Neuronal stem cell (in vitro differentiated cells): ENCODE data around the gene PPARG.

Source experiments
- DNase-seq: peaks from one replicate; pipeline ENCODE4 v3.0.0-alpha.2; 2013; ENCODE audit warnings: low spot score
- H2AFZ ChIP-seq: one replicate; pipeline ENCODE4 v1.6.1; 2013; ENCODE audit warnings: mild to moderate bottlenecking, low read length, inconsistent platforms
- H2AK5ac ChIP-seq: 2 replicates; pipeline ENCODE4 v1.6.1; 2013; ENCODE audit warnings: low read depth, mild to moderate bottlenecking, inconsistent platforms, low read length, moderate library complexity, mixed read lengths
- H2BK120ac ChIP-seq: 2 replicates; pipeline ENCODE4 v1.6.1; 2013; ENCODE audit warnings: low read depth, mild to moderate bottlenecking, inconsistent platforms, low read length, moderate library complexity, mixed read lengths
- H2BK12ac ChIP-seq: one replicate; pipeline ENCODE4 v1.6.1; 2013; ENCODE audit warnings: low read length, inconsistent platforms
- H2BK15ac ChIP-seq: 2 replicates; pipeline ENCODE4 v1.6.1; 2013; ENCODE audit warnings: mild to moderate bottlenecking, low read length, inconsistent platforms, mixed read lengths
- H2BK5ac ChIP-seq: one replicate; pipeline ENCODE4 v1.6.1; 2013; ENCODE audit warnings: inconsistent platforms, mild to moderate bottlenecking, low read length, moderate library complexity
- H3K14ac ChIP-seq: one replicate; pipeline ENCODE4 v1.6.1; 2013; ENCODE audit warnings: low read length, inconsistent platforms
- H3K18ac ChIP-seq: 2 replicates; pipeline ENCODE4 v1.6.1; 2013; ENCODE audit warnings: low read length, inconsistent platforms
- H3K23ac ChIP-seq: 2 replicates; pipeline ENCODE4 v1.6.1; 2013; ENCODE audit warnings: low read depth, mild to moderate bottlenecking, mixed read lengths, low read length, inconsistent platforms; ENCODE audit not compliant: poor library complexity
- H3K27ac ChIP-seq: replicated peaks from 3 replicates; pipeline ENCODE4 v1.5.1; 2013; ENCODE audit warnings: low read length, inconsistent platforms
- H3K27me3 ChIP-seq, 3 experiments: 2 replicates each; pipeline ENCODE4 v1.6.1; 2013; ENCODE audit warnings: low read length in 3 of 3, mild to moderate bottlenecking in 2 of 3, inconsistent platforms in 1 of 3, low read depth in 1 of 3, mixed read lengths in 1 of 3, moderate library complexity in 1 of 3; ENCODE audit not compliant: control insufficient read depth in 3 of 3, insufficient read depth in 3 of 3
- H3K36me3 ChIP-seq, 2 donors: replicated peaks in 1 of 2; 2 replicates each; pipeline ENCODE4 v1.6.1; 2013; ENCODE audit warnings: low read length in 2 of 2; ENCODE audit not compliant: control insufficient read depth in 2 of 2, insufficient read depth in 2 of 2
- H3K4ac ChIP-seq: 2 replicates; pipeline ENCODE4 v1.6.1; 2013; ENCODE audit warnings: inconsistent platforms, mild to moderate bottlenecking, low read length, moderate library complexity
- H3K4me1 ChIP-seq, 2 donors: 1 replicate in 1 of 2; 2 replicates in 1 of 2; pipeline ENCODE4 v1.6.1; 2013; ENCODE audit warnings: low read length in 2 of 2, low read depth in 1 of 2; ENCODE audit not compliant: control insufficient read depth in 2 of 2, insufficient read depth in 1 of 2
- H3K4me2 ChIP-seq: one replicate; pipeline ENCODE4 v1.6.1; 2013; ENCODE audit warnings: mild to moderate bottlenecking, low read length, inconsistent platforms; ENCODE audit not compliant: insufficient read depth, poor library complexity, severe bottlenecking
- H3K4me3 ChIP-seq, 2 donors: 2 replicates each; pipeline ENCODE4 v1.5.1; 2013; ENCODE audit warnings: low read length in 2 of 2, mild to moderate bottlenecking in 2 of 2, inconsistent platforms in 1 of 2, moderate library complexity in 1 of 2
- H3K79me1 ChIP-seq: one replicate; pipeline ENCODE4 v1.6.1; 2013; ENCODE audit warnings: low read depth, mild to moderate bottlenecking, inconsistent platforms, low read length, moderate library complexity
- H3K9ac ChIP-seq: one replicate; pipeline ENCODE4 v1.6.1; 2013; ENCODE audit warnings: mild to moderate bottlenecking, low read depth, low read length, inconsistent platforms; ENCODE audit not compliant: poor library complexity
- H3K9me3 ChIP-seq, 2 donors: replicated peaks in 1 of 2; 2 replicates each; pipeline versions ENCODE3 to v1.6.1; 2013; ENCODE audit warnings: low read length in 2 of 2, mild to moderate bottlenecking in 2 of 2, inconsistent platforms in 1 of 2, low read depth in 1 of 2, mixed read lengths in 1 of 2, moderate library complexity in 1 of 2; ENCODE audit not compliant: control insufficient read depth in 2 of 2, insufficient read depth in 1 of 2
- H4K8ac ChIP-seq: one replicate; pipeline ENCODE4 v1.6.1; 2013; ENCODE audit warnings: low read depth, mild to moderate bottlenecking, inconsistent platforms, low read length, moderate library complexity
- H4K91ac ChIP-seq: one replicate; pipeline ENCODE4 v1.6.1; 2013; ENCODE audit warnings: low read length, low read depth, mild to moderate bottlenecking, inconsistent platforms; ENCODE audit not compliant: poor library complexity
- WGBS, 2 donors: extraction: QIAGEN DNeasy Blood & Tissue Kit; methylation state at CpG; one replicate each; pipeline ENCODE4 v1.1.7; 2013; ENCODE audit warnings: missing lambda C conversion rate in 2 of 2, mixed read lengths in 1 of 2; ENCODE audit not compliant: insufficient read length in 2 of 2, insufficient replicate concordance in 1 of 2; ENCODE audit errors: extremely low coverage in 2 of 2; 5-methylcytosine and 5-hydroxymethylcytosine counted together

Gene PPARG

GRCh38 chr3:12438318-12438717, 149.4 kb downstream of the PPARG start:
- no peak for DNase-seq
- H3K4me1 ChIP-seq: peaks cover 3 to 10% of the 10 kb centered on the region in 2 donors

DNA sequence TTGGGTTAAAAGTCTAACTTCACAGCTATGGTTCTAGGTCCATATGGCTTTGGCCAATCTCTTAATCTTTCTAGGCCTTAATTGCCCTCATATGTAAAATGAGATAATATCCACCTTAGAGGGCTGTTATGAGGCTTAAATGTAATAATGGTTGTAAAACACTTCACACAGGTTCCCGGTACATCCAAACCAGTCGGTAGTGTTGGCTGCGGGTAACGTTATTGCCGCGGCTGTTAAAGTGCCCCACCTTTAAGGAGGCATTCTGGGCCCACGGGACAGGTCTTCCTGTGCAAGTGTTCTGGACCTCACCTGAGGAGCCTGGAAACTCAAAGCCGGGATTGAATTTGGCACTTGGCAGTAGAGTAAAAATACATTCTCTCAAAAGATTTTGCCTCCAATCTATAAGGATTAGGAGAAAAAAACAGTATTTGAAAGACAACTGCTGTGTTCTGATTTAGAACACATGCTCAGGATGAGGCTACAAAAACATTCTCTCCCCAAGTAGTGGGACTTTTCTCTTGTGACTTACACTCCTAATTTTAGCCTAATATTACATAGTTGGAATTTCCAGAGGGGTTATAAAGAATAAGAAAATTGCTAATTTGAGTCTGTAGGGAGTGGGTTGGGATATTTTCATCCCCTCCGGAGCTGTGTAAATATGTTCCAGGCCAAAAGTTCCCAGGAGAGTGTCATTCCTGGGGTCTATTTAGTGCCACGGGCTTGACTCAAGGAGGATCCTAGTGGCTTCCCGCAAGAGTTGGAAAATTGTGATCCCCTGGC, 150.5 kb downstream of the PPARG start:
- Histone ChIP-seq H3K14ac (no peak overlapping the region), H2AK5ac (no peak overlapping the region), H3K9me3 (no peaks in the 10 kb centered on the region), H3K4me2 (no peak overlapping the region), H4K8ac (no peak overlapping the region), H3K4me1 (peaks cover 3 to 11% of the 10 kb centered on the region in 2 donors), H3K18ac (no peak overlapping the region), H2BK15ac (no peak overlapping the region), H3K36me3 (no peaks in the 10 kb centered on the region), H3K4me3 (no peak overlapping the region), H3K4ac (no peak overlapping the region), H3K23ac (no peak overlapping the region), H2AFZ (no peak overlapping the region), H2BK120ac (no peak overlapping the region), H3K27ac (no peak overlapping the region), H2BK12ac (no peak overlapping the region), H4K91ac (no peak overlapping the region), H3K9ac (no peak overlapping the region), H3K27me3 (peaks cover 0 to 31% (median 0%) of the 10 kb centered on the region in 3 experiments), H2BK5ac (no peak overlapping the region), H3K79me1 (no peaks in the 10 kb centered on the region)
- no CpG with 5 or more reads among the region's 11 CpGs for WGBS, 2 donors
- no peak for DNase-seq

More at GRCh38 chr3:12438318-12438717, 149.4 kb downstream of the PPARG start:
- peaks cover 0 to 31% (median 0%) of the 10 kb centered on the region in 3 experiments for H3K27me3 ChIP-seq
- H2AK5ac ChIP-seq: no peak overlapping the region
- H4K8ac ChIP-seq: no peak overlapping the region
- H3K18ac ChIP-seq: no peak overlapping the region
- no peak overlapping the region for H3K14ac ChIP-seq
- no peak overlapping the region for H2BK12ac ChIP-seq
- H3K4me3 ChIP-seq: no peak overlapping the region
- no CpG with 5 or more reads among the region's 4 CpGs for WGBS, 2 donors
- H3K9ac ChIP-seq: no peak overlapping the region
- H4K91ac ChIP-seq: no peak overlapping the region
- H3K4me2 ChIP-seq: no peak overlapping the region
- no peaks in the 10 kb centered on the region for H3K9me3 ChIP-seq
- H2BK120ac ChIP-seq: no peak overlapping the region
- H2BK15ac ChIP-seq: no peak overlapping the region
- H3K4ac ChIP-seq: no peak overlapping the region
- H2AFZ ChIP-seq: no peak overlapping the region
- no peak overlapping the region for H3K27ac ChIP-seq
- H2BK5ac ChIP-seq: no peak overlapping the region
- no peaks in the 10 kb centered on the region for H3K79me1 ChIP-seq
- no peak overlapping the region for H3K23ac ChIP-seq
- no peaks in the 10 kb centered on the region for H3K36me3 ChIP-seq

DNA sequence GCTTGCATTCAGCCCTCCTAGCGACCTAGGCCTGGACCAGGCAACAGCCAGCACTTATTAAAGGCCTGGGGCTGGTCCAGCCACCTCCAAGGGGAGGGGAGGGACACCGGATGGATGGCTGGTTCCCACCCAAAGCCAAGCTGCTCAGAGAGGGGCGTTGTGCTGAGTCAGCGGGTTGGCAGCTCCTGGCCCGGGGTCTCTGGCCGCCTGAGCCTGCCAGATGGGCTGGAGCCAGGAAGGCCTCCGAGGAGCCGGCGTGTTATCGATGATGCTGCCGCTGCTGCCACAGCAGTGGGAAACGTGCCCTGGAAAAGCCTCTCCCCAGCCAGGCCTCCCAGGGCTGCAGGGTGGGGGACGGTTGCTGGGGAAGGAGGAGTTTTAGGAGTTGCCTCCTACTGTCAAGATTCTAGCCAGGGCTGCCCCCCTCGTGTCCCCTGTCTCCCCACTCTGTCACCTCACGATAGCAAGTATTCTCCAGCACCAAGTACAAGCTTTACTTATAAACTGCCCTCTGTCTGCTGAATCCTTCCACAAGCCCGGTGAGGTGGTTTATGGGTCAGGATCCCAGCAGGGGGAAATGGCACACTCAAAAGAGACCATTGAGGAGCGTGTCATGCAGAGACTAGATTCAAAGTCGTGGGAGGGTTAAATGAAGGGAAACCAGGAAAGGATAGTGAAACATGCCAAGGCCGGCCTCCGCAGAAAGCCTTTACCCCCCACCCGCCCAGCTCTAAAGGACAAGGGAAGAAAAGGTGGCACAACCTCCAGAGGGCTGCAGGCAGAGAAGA, 152.3 kb downstream of the PPARG start:
- Histone ChIP-seq H4K91ac (no peak overlapping the region), H2AK5ac (no peak overlapping the region), H2AFZ (peak overlapping the region; percentile 59), H2BK15ac (no peak overlapping the region), H3K9ac (peak overlapping the region; percentile 40), H3K36me3 (no peaks in the 10 kb centered on the region), H3K79me1 (no peaks in the 10 kb centered on the region), H3K4ac (no peak overlapping the region), H3K27ac (no peak overlapping the region), H3K14ac (no peak overlapping the region), H3K27me3 (peaks cover 0 to 36% (median 0%) of the 10 kb centered on the region in 3 experiments), H3K9me3 (no peaks in the 10 kb centered on the region), H2BK5ac (no peak overlapping the region), H4K8ac (no peak overlapping the region), H3K4me1 (peaks cover 3 to 20% of the 10 kb centered on the region in 2 donors), H3K4me3 (no peak overlapping the region), H3K18ac (peak overlapping the region; percentile 73), H3K23ac (peak overlapping the region; percentile 38), H2BK120ac (no peak overlapping the region), H3K4me2 (no peak overlapping the region), H2BK12ac (peak overlapping the region; percentile 28)
- no CpG with 5 or more reads among the region's 21 CpGs for WGBS, 2 donors
- no peak for DNase-seq
